Activated CD8-positive, alpha-beta T cell treated with anti-CD3 and anti-CD28 coated beads for 36 hours (primary cell): ENCODE results near the gene ADPRHL1. TPM values are rescaled to one million over a fixed set of nuclear protein-coding genes. Genes with fewer than 3 reads are reported as not detected.
"Not testable (repeated sequence)": the region's sequence is repeated elsewhere in the genome, so short reads cannot be mapped to it uniquely, and the experiment has no call there.

Experiments
- ATAC-seq: fragments of 200-7000 bp; cut with Tn5 transposase; one replicate; pipeline ENCODE4 v1.10.0; 2021; ENCODE audit warnings: mild to moderate bottlenecking, moderate library complexity
- CTCF ChIA-PET: fragments of 350-600 bp; sonication (Branson Sonifier 250); formaldehyde crosslinking; loops from one replicate; lab custom pipeline; 2021; ENCODE audit warnings: antibody characterized with exemption; lab: Charles Lee
- POLR2A ChIA-PET: fragments of 350-600 bp; sonication (Branson Sonifier 250); formaldehyde crosslinking; loops from one replicate; lab custom pipeline; 2021; ENCODE audit warnings: antibody characterized with exemption; lab: Charles Lee
- DNase-seq: peaks from one replicate; pipeline ENCODE4 v3.0.0-alpha.2; 2020
- H3K27ac Mint-ChIP-seq: one replicate; pipeline ENCODE4 v1.8.0; 2021; ENCODE audit warnings: mild to moderate bottlenecking, mixed read lengths
- H3K27me3 Mint-ChIP-seq: one replicate; pipeline ENCODE4 v1.8.0; 2021; ENCODE audit warnings: mixed read lengths
- H3K36me3 Mint-ChIP-seq: one replicate; pipeline ENCODE4 v1.8.0; 2021; ENCODE audit warnings: low read depth, mixed read lengths
- H3K4me1 Mint-ChIP-seq: one replicate; pipeline ENCODE4 v1.8.0; 2021; ENCODE audit warnings: low read depth, mixed read lengths
- H3K4me3 Mint-ChIP-seq: one replicate; pipeline ENCODE4 v1.8.0; 2021; ENCODE audit warnings: mild to moderate bottlenecking, moderate library complexity, mixed read lengths
- H3K9me3 Mint-ChIP-seq: one replicate; pipeline ENCODE4 v1.8.0; 2021; ENCODE audit warnings: mixed read lengths
- CTCF ChIP-seq: fragments of 200-600 bp; IDR thresholded peaks from one replicate; pipeline ENCODE4 v1.8.0; 2022; ENCODE audit warnings: antibody characterized with exemption, mild to moderate bottlenecking
- intact Hi-C: fragments of 100-400 bp; cut with micrococcal nuclease; formaldehyde crosslinking; loops from one replicate; pipeline ENCODE4 v1.10.0; 2022
- total RNA-seq, 2 experiments: library from RNA; stranded (reverse); gene quantifications; one replicate each; pipeline ENCODE4 v1.2.3, GENCODE V29; 2021

ADPRHL1 gene
- total RNA-seq, 2 experiments from 2014 or later = 0.23 to 0.36 TPM

- no peaks in the 10 kb centered on the region for H3K27me3 Mint-ChIP-seq
- peaks cover 9% of the 10 kb centered on the region for H3K36me3 Mint-ChIP-seq
- DNase-seq = no peak
- intact Hi-C loops = loop anchor here (5.0 kb wide), 1 partner anchor 107 kb away; no protein-coding TSS in a partner anchor
- CTCF ChIA-PET = no interaction called here
- no peak overlapping the region for H3K4me3 Mint-ChIP-seq
- H3K27ac Mint-ChIP-seq = no peak overlapping the region
- POLR2A ChIA-PET = no interaction called here
- no peak for TF ChIP-seq CTCF
- H3K9me3 Mint-ChIP-seq = no peaks in the 10 kb centered on the region
- ATAC-seq = no peak
- no peaks in the 10 kb centered on the region for H3K4me1 Mint-ChIP-seq
Observed at GRCh38 chr13:113454936-113455335, 1.6 kb upstream of the ADPRHL1 start.

- Mint-ChIP-seq H3K36me3 (peaks cover 2% of the 10 kb centered on the region), H3K27ac (no peak overlapping the region), H3K4me1 (no peaks in the 10 kb centered on the region), H3K27me3 (no peaks in the 10 kb centered on the region), H3K9me3 (peaks cover under 1% of the 10 kb centered on the region), H3K4me3 (no peak overlapping the region)
- POLR2A ChIA-PET = interaction anchor here (1.3 kb wide), 1 partner anchor 7 kb away, joined by 3 read pairs; no protein-coding TSS in a partner anchor
- ATAC-seq = no peak
- intact Hi-C loops = no loop called here
- CTCF ChIA-PET = interaction anchor here (2.5 kb wide), 1 partner anchor 109 kb away, joined by 12 read pairs; no protein-coding TSS in a partner anchor
- no peak for TF ChIP-seq CTCF
- DNase-seq = no peak
Observed at GRCh38 chr13:113452466-113452865, 822 bp downstream of the ADPRHL1 start.

GRCh38 chr13:113451951-113452421 lies 1.3 kb downstream of the ADPRHL1 start:
- Mint-ChIP-seq H3K4me1 (no peaks in the 10 kb centered on the region), H3K36me3 (no peaks in the 10 kb centered on the region), H3K9me3 (peaks cover 3% of the 10 kb centered on the region), H3K4me3 (no peak overlapping the region), H3K27me3 (no peaks in the 10 kb centered on the region), H3K27ac (no peak overlapping the region)
- CTCF ChIA-PET = interaction anchor here (2.5 kb wide), 1 partner anchor 110 kb away, joined by 12 read pairs; no protein-coding TSS in a partner anchor
- intact Hi-C loops = no loop called here
- no peak for TF ChIP-seq CTCF
- DNase-seq (no peak), ATAC-seq (no peak)
- POLR2A ChIA-PET = interaction anchor here (1.3 kb wide), 1 partner anchor 8 kb away, joined by 3 read pairs; no protein-coding TSS in a partner anchor

GRCh38 chr13:113450861-113451620 lies 2.2 kb downstream of the ADPRHL1 start:
- intact Hi-C loops = not testable (repeated sequence)
- POLR2A ChIA-PET = interaction anchor here (0.6 to 1.3 kb wide), 2 partner anchors 9 to 198 kb away, joined by 3 read pairs; no protein-coding TSS in a partner anchor
- CTCF ChIA-PET = interaction anchor here (2.5 kb wide), 1 partner anchor 111 kb away, joined by 12 read pairs; no protein-coding TSS in a partner anchor

GRCh38 chr13:113450348-113450744 lies 2.9 kb downstream of the ADPRHL1 start:
- H3K4me1 Mint-ChIP-seq, H3K9me3 Mint-ChIP-seq, intact Hi-C loops, POLR2A ChIA-PET, H3K27me3 Mint-ChIP-seq, H3K36me3 Mint-ChIP-seq, CTCF ChIA-PET, H3K27ac Mint-ChIP-seq, DNase-seq, ATAC-seq, H3K4me3 Mint-ChIP-seq: not testable (repeated sequence)

More at GRCh38 chr13:113450861-113451620, 2.2 kb downstream of the ADPRHL1 start:
- H3K9me3 Mint-ChIP-seq, H3K36me3 Mint-ChIP-seq, ATAC-seq, H3K27ac Mint-ChIP-seq, H3K4me3 Mint-ChIP-seq, H3K27me3 Mint-ChIP-seq, DNase-seq, H3K4me1 Mint-ChIP-seq: not testable (repeated sequence)
